GM23338 (cell line): ENCODE measurements around the gene ARL14EP. TPM values are rescaled to one million over a fixed set of nuclear protein-coding genes. Genes with fewer than 3 reads are reported as not detected.

Source experiments
- ATAC-seq: fragments of 200-7000 bp; cut with Tn5 transposase; 3 replicates; pipeline ENCODE4 v1.9.1; 2020
- DNase-seq: peaks from one replicate; pipeline ENCODE4 v3.0.0-alpha.2; 2015; ENCODE audit warnings: low spot score
- H2AFZ ChIP-seq: fragments of 200-600 bp; sonication (generic); 2 replicates; pipeline ENCODE4 v1.8.0; 2016; ENCODE audit warnings: antibody characterized with exemption, mild to moderate bottlenecking, moderate library complexity
- H3F3A ChIP-seq: fragments of 200-600 bp; sonication (generic); replicated peaks from 2 replicates; pipeline ENCODE4 v1.8.0; 2017; ENCODE audit warnings: antibody characterized with exemption, mixed run types, low read depth
- H3K27ac ChIP-seq: fragments of 200-600 bp; sonication (generic); 2 replicates; pipeline ENCODE4 v1.6.1; 2016; ENCODE audit warnings: low read depth
- H3K27me3 ChIP-seq: fragments of 200-600 bp; sonication (generic); 2 replicates; pipeline ENCODE4 v1.8.0; 2016; ENCODE audit warnings: mild to moderate bottlenecking, mixed run types, moderate library complexity; ENCODE audit not compliant: insufficient read depth
- H3K36me3 ChIP-seq: fragments of 200-600 bp; sonication (generic); 2 replicates; pipeline ENCODE4 v1.8.0; 2016; ENCODE audit warnings: mild to moderate bottlenecking; ENCODE audit not compliant: insufficient read depth
- H3K4me1 ChIP-seq: fragments of 200-600 bp; sonication (generic); 2 replicates; pipeline ENCODE4 v1.8.0; 2016; ENCODE audit warnings: mild to moderate bottlenecking, moderate library complexity; ENCODE audit not compliant: insufficient read depth
- H3K4me2 ChIP-seq: fragments of 200-600 bp; sonication (generic); 2 replicates; pipeline ENCODE4 v1.7.1; 2017; ENCODE audit warnings: mixed run types
- H3K4me3 ChIP-seq: fragments of 200-600 bp; sonication (generic); 2 replicates; pipeline ENCODE4 v1.6.1; 2016; ENCODE audit warnings: mixed run types
- H3K79me2 ChIP-seq: fragments of 200-600 bp; sonication (generic); replicated peaks from 2 replicates; pipeline ENCODE4 v1.8.0; 2017; ENCODE audit warnings: mild to moderate bottlenecking; ENCODE audit not compliant: insufficient read depth
- H3K9me2 ChIP-seq: fragments of 200-600 bp; sonication (generic); 2 replicates; pipeline ENCODE4 v1.8.0; 2017; ENCODE audit not compliant: insufficient read depth
- H4K20me1 ChIP-seq: fragments of 200-600 bp; sonication (generic); replicated peaks from 2 replicates; pipeline ENCODE4 v1.8.0; 2017; ENCODE audit warnings: mild to moderate bottlenecking; ENCODE audit not compliant: insufficient read depth
- H3K27ac Mint-ChIP-seq: 2 replicates; pipeline ENCODE4 v1.8.0; 2020; ENCODE audit warnings: inconsistent platforms, mild to moderate bottlenecking, moderate library complexity, mixed read lengths
- H3K27me3 Mint-ChIP-seq: 3 replicates; pipeline ENCODE4 v1.8.0; 2022; ENCODE audit warnings: low read depth, mild to moderate bottlenecking, moderate library complexity, mixed read lengths, inconsistent platforms; ENCODE audit not compliant: insufficient read depth, poor library complexity
- H3K36me3 Mint-ChIP-seq: 3 replicates; pipeline ENCODE4 v1.8.0; 2021; ENCODE audit warnings: low read depth, mild to moderate bottlenecking, inconsistent platforms, moderate library complexity, mixed read lengths
- H3K4me1 Mint-ChIP-seq: 3 replicates; pipeline ENCODE4 v1.8.0; 2020; ENCODE audit warnings: mild to moderate bottlenecking, inconsistent platforms, mixed read lengths
- H3K4me3 Mint-ChIP-seq: 3 replicates; pipeline ENCODE4 v1.8.0; 2021; ENCODE audit warnings: moderate library complexity, mild to moderate bottlenecking, inconsistent platforms, mixed read lengths
- H3K9me3 Mint-ChIP-seq: 3 replicates; pipeline ENCODE4 v1.8.0; 2020; ENCODE audit warnings: moderate library complexity, mild to moderate bottlenecking, inconsistent platforms, mixed read lengths
- CREB1 ChIP-seq: fragments of 250-450 bp; sonication (Bioruptor Pico); IDR thresholded peaks from 2 replicates; pipeline ENCODE4 v1.5.0; 2020; ENCODE audit warnings: low read depth, mild to moderate bottlenecking, moderate library complexity
- CTCF ChIP-seq, 2 experiments: fragments of 200-600 bp in 1 of 2; sonication (generic) in 1 of 2; conservative IDR thresholded peaks; 2 replicates each; pipeline versions ENCODE4 v1.5.1 to v1.6.1; 2016 to 2017; ENCODE audit warnings: antibody characterized with exemption in 2 of 2, low read depth in 2 of 2, mild to moderate bottlenecking in 2 of 2, moderate library complexity in 1 of 2
- ETS1 ChIP-seq: IDR thresholded peaks from 2 replicates; pipeline ENCODE4 v1.6.1; 2016; ENCODE audit warnings: antibody characterized with exemption
- EZH2phosphoT487 ChIP-seq: fragments of 200-600 bp; sonication (generic); IDR thresholded peaks from one replicate; pipeline ENCODE4 v1.8.1; 2018; ENCODE audit warnings: antibody characterized with exemption; ENCODE audit not compliant: unreplicated experiment
- NANOG ChIP-seq: IDR thresholded peaks from 2 replicates; pipeline ENCODE4 v1.6.1; 2016; ENCODE audit warnings: antibody characterized with exemption, borderline replicate concordance
- POLR2AphosphoS5 ChIP-seq: IDR thresholded peaks from 2 replicates; pipeline ENCODE4 v1.6.1; 2016; ENCODE audit warnings: antibody characterized with exemption, low read depth
- REST ChIP-seq: IDR thresholded peaks from one replicate; pipeline ENCODE4 v1.6.1; 2018; ENCODE audit warnings: antibody characterized with exemption; ENCODE audit not compliant: unreplicated experiment
- STAT1 ChIP-seq: IDR thresholded peaks from one replicate; pipeline ENCODE4 v1.6.1; 2016; ENCODE audit warnings: antibody characterized with exemption; ENCODE audit not compliant: unreplicated experiment
- ZNF114 ChIP-seq: fragments of 250-450 bp; sonication (Bioruptor Pico); IDR thresholded peaks from 2 replicates; pipeline ENCODE4 v1.5.0; 2020; ENCODE audit warnings: mild to moderate bottlenecking, moderate library complexity
- ZNF331 ChIP-seq: fragments of 250-450 bp; sonication (Bioruptor Pico); IDR thresholded peaks from 2 replicates; pipeline ENCODE4 v1.5.0; 2020; ENCODE audit warnings: low read depth, mild to moderate bottlenecking, moderate library complexity
- polyA plus RNA-seq: library from polyadenylated mRNA; unstranded; fragments of >200 nt; fragmentation: Nextera tagmentation; extraction: Ambion mirVana; gene quantifications from 2 replicates; pipeline ENCODE4 v1.2.1, GENCODE V29; 2016
- total RNA-seq: library from RNA; depleted of rRNA; stranded (reverse); fragments of >200 nt; shearing (Covaris generic); gene quantifications from 2 replicates; pipeline ENCODE4 v1.2.3, GENCODE V29; 2014

ARL14EP gene
- total and polyA plus RNA-seq, 2 experiments from 2014 or later, result 33.4 to 62.0 TPM

GRCh38 chr11:30285416-30286121 lies 37.3 kb upstream of the ARL14EP start:
- Histone ChIP-seq H3K79me2 (no peaks in the 10 kb centered on the region), H3K4me2 (no peak overlapping the region), H3F3A (no peaks in the 10 kb centered on the region), H2AFZ (no peak overlapping the region), H3K27ac (no peak overlapping the region), H3K27me3 (no peaks in the 10 kb centered on the region), H4K20me1 (no peaks in the 10 kb centered on the region), H3K9me2 (no peaks in the 10 kb centered on the region; the same call in 1 of the 2 replicates), H3K4me1 (no peaks in the 10 kb centered on the region), H3K36me3 (no peaks in the 10 kb centered on the region), H3K4me3 (no peak overlapping the region)
- Mint-ChIP-seq H3K4me1 (no peaks in the 10 kb centered on the region), H3K27ac (no peak overlapping the region), H3K27me3 (peaks cover 1% of the 10 kb centered on the region), H3K9me3 (no peaks in the 10 kb centered on the region), H3K4me3 (no peak overlapping the region), H3K36me3 (no peaks in the 10 kb centered on the region)
- ATAC-seq, result no peak
- no peak for TF ChIP-seq STAT1
- TF ChIP-seq ZNF114 (CRISPR knock-in tag), result no peak
- no peak for TF ChIP-seq NANOG
- no peak for TF ChIP-seq POLR2AphosphoS5
- TF ChIP-seq REST, result no peak
- no peak for TF ChIP-seq CTCF (conservative IDR thresholded peaks at IDR 0.05; ENCODE audit: low read depth in 2 of 2)
- no peak for TF ChIP-seq ETS1
- no peak for TF ChIP-seq EZH2phosphoT487
- no peak for DNase-seq

- no peaks in the 10 kb centered on the region for H3K4me1 ChIP-seq
- H3K4me1 Mint-ChIP-seq, result no peaks in the 10 kb centered on the region
- TF ChIP-seq POLR2AphosphoS5 (no peak), STAT1 (no peak), ETS1 (no peak), CTCF (conservative IDR thresholded peaks at IDR 0.05; ENCODE audit: low read depth in 2 of 2) (no peak), ZNF331 (no peak), ZNF114 (CRISPR knock-in tag) (no peak), CREB1 (CRISPR knock-in tag) (no peak), NANOG (no peak), EZH2phosphoT487 (no peak)
These were observed 31.6 kb upstream of the ARL14EP start for GRCh38 chr11:30291331-30291730.

More at GRCh38 chr11:30291331-30291730, 31.6 kb upstream of the ARL14EP start:
- H3K4me2 ChIP-seq, result no peak overlapping the region
- H2AFZ ChIP-seq, result no peak overlapping the region
- H4K20me1 ChIP-seq, result no peaks in the 10 kb centered on the region
- ATAC-seq, result no peak
- H3K4me3 ChIP-seq, result no peak overlapping the region
- no peaks in the 10 kb centered on the region for H3K27me3 Mint-ChIP-seq
- H3K27ac Mint-ChIP-seq, result no peak overlapping the region
- H3K27me3 ChIP-seq, result no peaks in the 10 kb centered on the region
- no peaks in the 10 kb centered on the region for H3K36me3 Mint-ChIP-seq
- no peak overlapping the region for H3K27ac ChIP-seq
- H3K9me3 Mint-ChIP-seq, result no peaks in the 10 kb centered on the region
- H3K4me3 Mint-ChIP-seq, result no peak overlapping the region
- H3K79me2 ChIP-seq, result no peaks in the 10 kb centered on the region
- H3F3A ChIP-seq, result no peaks in the 10 kb centered on the region
- DNase-seq, result no peak
- H3K36me3 ChIP-seq, result no peaks in the 10 kb centered on the region
- H3K9me2 ChIP-seq, result no peaks in the 10 kb centered on the region; the same call in none of the 2 replicates
